Stimulated activated naive CD4-positive, alpha-beta T cell (primary cell): ENCODE measurements around the gene KIFC3.
A peak's percentile ranks its signal among the peaks of the same experiment; 100 is the strongest.
"Not testable (repeated sequence)": the region's sequence is repeated elsewhere in the genome, so short reads cannot be mapped to it uniquely, and the experiment has no call there.

Experiments
- DNase-seq, 6 experiments: peaks; one replicate each; lab custom pipeline; 2025; lab: John Stamatoyannopoulos, UW

The KIFC3 gene

GRCh38 chr16:57722651-57723050 is 79.6 kb downstream of the KIFC3 start:
- DNase-seq = no peak

GRCh38 chr16:57722210-57722499 is 80.1 kb downstream of the KIFC3 start:
- no peak for DNase-seq

GRCh38 chr16:57721356-57722209 is 80.7 kb downstream of the KIFC3 start:
- DNase-seq = no peak

- DNase-seq = peak in 1 of 6 experiments; percentile 8
Measured at GRCh38 chr16:57720142-57720575, 82.1 kb downstream of the KIFC3 start.

DNA sequence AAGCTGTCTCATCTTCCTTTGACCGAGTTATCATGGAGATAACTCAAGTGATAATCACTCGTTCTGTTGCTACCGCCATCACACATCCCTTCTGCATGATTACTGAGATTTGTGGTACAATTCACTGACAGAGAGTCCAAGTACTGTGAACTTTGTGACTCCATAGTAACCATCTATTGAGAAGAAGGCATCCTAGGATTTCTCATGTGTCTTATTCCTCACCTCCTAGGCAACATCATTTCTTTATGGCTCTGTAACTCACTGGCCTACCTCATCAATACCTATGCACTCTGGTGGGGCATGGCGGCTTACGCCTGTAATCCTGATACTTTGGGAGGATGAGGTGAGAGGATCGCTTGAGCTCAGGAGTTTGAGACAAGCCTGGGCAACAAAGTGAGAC is 88.2 kb downstream of the KIFC3 start:
- DNase-seq = no peak

DNA sequence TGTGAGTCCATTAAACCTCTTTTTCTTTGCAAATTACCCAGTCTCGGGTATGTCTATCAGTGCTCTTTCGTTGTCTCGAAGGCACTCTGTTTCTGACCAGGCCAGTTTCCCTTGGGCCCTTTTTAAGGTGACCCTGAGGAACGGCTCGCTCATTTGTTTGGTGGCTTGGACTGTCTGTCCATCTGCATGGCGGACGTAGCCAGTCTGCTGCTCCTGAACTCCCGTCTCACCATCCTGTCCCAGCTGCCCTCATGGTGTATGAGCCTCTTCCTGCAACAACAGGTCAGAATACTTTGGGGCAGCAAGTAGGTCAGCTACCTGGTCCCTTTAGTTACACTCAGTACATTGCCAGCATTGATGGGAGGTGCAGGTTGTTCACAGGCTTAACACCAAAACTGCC is 88.7 kb downstream of the KIFC3 start:
- no peak for DNase-seq

- DNase-seq = not testable (repeated sequence)
Measured at GRCh38 chr16:57712569-57712968, 89.7 kb downstream of the KIFC3 start.

- no peak for DNase-seq
Measured at GRCh38 chr16:57711993-57712392, 90.3 kb downstream of the KIFC3 start.

- DNase-seq = no peak
Measured at GRCh38 chr16:57711346-57711745, 90.9 kb downstream of the KIFC3 start.

- no peak for DNase-seq
Measured at GRCh38 chr16:57709663-57710062, 92.6 kb downstream of the KIFC3 start.
